K562 (cell line): ENCODE measurements around the gene MOB3B.

Experiments
- BCLAF1 ChIP-seq, 2 experiments: fragments of 450-650 bp in 1 of 2; IDR thresholded peaks; 2 replicates each; pipeline ENCODE4 v1.6.1; 2011 to 2017; ENCODE audit warnings: low read depth in 2 of 2, antibody characterized with exemption in 1 of 2, borderline replicate concordance in 1 of 2, low read length in 1 of 2, mild to moderate bottlenecking in 1 of 2, mixed read lengths in 1 of 2; ENCODE audit not compliant: control insufficient read depth in 1 of 2
- CHD4 ChIP-seq: fragments of 200-600 bp; sonication (generic); IDR thresholded peaks from 3 replicates; pipeline ENCODE4 v1.6.1; 2012; ENCODE audit warnings: low read depth, mild to moderate bottlenecking, mixed read lengths, low read length, inconsistent platforms; ENCODE audit not compliant: insufficient read depth, insufficient replicate concordance, poor library complexity, severe bottlenecking
- KHSRP ChIP-seq: fragments of 450-650 bp; IDR thresholded peaks from 2 replicates; pipeline ENCODE4 v1.6.1; 2017
- SMAD3 ChIP-seq: fragments of 450-650 bp; formaldehyde crosslinking; conservative IDR thresholded peaks from 2 replicates; pipeline ENCODE4 v1.4.0; 2020; ENCODE audit warnings: mild to moderate bottlenecking
- ZNF280A ChIP-seq: fragments of 450-650 bp; IDR thresholded peaks from 2 replicates; pipeline ENCODE4 v1.6.1; 2018; ENCODE audit warnings: mild to moderate bottlenecking, low read depth; ENCODE audit not compliant: partially characterized antibody
- TF ChIP-seq, protein P1 (sequence below), 2 experiments: fragments of 450-650 bp; formaldehyde crosslinking in 1 of 2; IDR thresholded peaks; 2 replicates each; pipeline versions ENCODE4 v1.4.0 to v1.6.1; 2014 to 2020; ENCODE audit warnings: mild to moderate bottlenecking in 2 of 2, borderline replicate concordance in 1 of 2, low read depth in 1 of 2
- TF ChIP-seq, protein P2 (sequence below): sonication (generic); formaldehyde crosslinking; IDR thresholded peaks from 2 replicates; pipeline ENCODE4 v1.8.0; 2023; ENCODE audit warnings: mild to moderate bottlenecking, missing genetic modification reagents
- TF ChIP-seq, protein P3 (sequence below): conservative IDR thresholded peaks from 2 replicates; pipeline ENCODE4 v1.6.1; 2011; ENCODE audit warnings: low read depth, mild to moderate bottlenecking, low read length; ENCODE audit not compliant: control insufficient read depth

GRCh38 chr9:27533311-27533710 lies 3.7 kb upstream of the MOB3B start:
- TF ChIP-seq BCLAF1 (IDR thresholded peaks at IDR 0.05; ENCODE audit: borderline replicate concordance in 1 of 2, control insufficient read depth in 1 of 2, low read depth in 2 of 2, low read length in 1 of 2) = no peak
- TF ChIP-seq ZNF280A = no peak
- TF ChIP-seq, protein P1, sequence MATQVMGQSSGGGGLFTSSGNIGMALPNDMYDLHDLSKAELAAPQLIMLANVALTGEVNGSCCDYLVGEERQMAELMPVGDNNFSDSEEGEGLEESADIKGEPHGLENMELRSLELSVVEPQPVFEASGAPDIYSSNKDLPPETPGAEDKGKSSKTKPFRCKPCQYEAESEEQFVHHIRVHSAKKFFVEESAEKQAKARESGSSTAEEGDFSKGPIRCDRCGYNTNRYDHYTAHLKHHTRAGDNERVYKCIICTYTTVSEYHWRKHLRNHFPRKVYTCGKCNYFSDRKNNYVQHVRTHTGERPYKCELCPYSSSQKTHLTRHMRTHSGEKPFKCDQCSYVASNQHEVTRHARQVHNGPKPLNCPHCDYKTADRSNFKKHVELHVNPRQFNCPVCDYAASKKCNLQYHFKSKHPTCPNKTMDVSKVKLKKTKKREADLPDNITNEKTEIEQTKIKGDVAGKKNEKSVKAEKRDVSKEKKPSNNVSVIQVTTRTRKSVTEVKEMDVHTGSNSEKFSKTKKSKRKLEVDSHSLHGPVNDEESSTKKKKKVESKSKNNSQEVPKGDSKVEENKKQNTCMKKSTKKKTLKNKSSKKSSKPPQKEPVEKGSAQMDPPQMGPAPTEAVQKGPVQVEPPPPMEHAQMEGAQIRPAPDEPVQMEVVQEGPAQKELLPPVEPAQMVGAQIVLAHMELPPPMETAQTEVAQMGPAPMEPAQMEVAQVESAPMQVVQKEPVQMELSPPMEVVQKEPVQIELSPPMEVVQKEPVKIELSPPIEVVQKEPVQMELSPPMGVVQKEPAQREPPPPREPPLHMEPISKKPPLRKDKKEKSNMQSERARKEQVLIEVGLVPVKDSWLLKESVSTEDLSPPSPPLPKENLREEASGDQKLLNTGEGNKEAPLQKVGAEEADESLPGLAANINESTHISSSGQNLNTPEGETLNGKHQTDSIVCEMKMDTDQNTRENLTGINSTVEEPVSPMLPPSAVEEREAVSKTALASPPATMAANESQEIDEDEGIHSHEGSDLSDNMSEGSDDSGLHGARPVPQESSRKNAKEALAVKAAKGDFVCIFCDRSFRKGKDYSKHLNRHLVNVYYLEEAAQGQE (IDR thresholded peaks at IDR 0.05; ENCODE audit: borderline replicate concordance) = no peak
- TF ChIP-seq, protein P1 (CRISPR knock-in tag; IDR thresholded peaks at IDR 0.05; ENCODE audit: low read depth) = no peak
- TF ChIP-seq, protein P2, sequence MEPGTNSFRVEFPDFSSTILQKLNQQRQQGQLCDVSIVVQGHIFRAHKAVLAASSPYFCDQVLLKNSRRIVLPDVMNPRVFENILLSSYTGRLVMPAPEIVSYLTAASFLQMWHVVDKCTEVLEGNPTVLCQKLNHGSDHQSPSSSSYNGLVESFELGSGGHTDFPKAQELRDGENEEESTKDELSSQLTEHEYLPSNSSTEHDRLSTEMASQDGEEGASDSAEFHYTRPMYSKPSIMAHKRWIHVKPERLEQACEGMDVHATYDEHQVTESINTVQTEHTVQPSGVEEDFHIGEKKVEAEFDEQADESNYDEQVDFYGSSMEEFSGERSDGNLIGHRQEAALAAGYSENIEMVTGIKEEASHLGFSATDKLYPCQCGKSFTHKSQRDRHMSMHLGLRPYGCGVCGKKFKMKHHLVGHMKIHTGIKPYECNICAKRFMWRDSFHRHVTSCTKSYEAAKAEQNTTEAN (CRISPR knock-in tag) = no peak
- no peak for TF ChIP-seq SMAD3
- no peak for TF ChIP-seq CHD4
- TF ChIP-seq KHSRP = no peak
- TF ChIP-seq, protein P3, sequence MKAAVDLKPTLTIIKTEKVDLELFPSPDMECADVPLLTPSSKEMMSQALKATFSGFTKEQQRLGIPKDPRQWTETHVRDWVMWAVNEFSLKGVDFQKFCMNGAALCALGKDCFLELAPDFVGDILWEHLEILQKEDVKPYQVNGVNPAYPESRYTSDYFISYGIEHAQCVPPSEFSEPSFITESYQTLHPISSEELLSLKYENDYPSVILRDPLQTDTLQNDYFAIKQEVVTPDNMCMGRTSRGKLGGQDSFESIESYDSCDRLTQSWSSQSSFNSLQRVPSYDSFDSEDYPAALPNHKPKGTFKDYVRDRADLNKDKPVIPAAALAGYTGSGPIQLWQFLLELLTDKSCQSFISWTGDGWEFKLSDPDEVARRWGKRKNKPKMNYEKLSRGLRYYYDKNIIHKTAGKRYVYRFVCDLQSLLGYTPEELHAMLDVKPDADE = no peak
